ENCODE data around the gene SGSM1. TPM values are rescaled to one million over a fixed set of nuclear protein-coding genes. Genes with fewer than 3 reads are reported as not detected.

The SGSM1 gene
- total and polyA plus RNA-seq, 2 of the 4 experiments (the other 2 are of a cell fraction), result not detected

- ATAC-seq (ENCODE audit: low read depth), result no peak
- Histone ChIP-seq H3K56ac (ENCODE audit: extremely low read depth, insufficient read depth, low read length) (no peak overlapping the region), H3K79me1 (ENCODE audit: low read depth in 1 of 2, low read length in 2 of 2) (no peaks in the 10 kb centered on the region), H3K4me1 (ENCODE audit: control insufficient read depth, insufficient read depth, low read length) (peaks cover 2% of the 10 kb centered on the region; the same call in 1 of the 2 replicates), H3K9ac (ENCODE audit: low read depth, low read length) (no peak overlapping the region), H4K8ac (ENCODE audit: low read depth in 2 of 2, low read length in 2 of 2) (no peak overlapping the region), H3K4me2 (ENCODE audit: low read depth, low read length) (no peak overlapping the region), H3K9me1 (ENCODE audit: insufficient read depth, low read length) (no peaks in the 10 kb centered on the region; the same call in 1 of the 2 replicates), H2BK15ac (ENCODE audit: low read depth, low read length) (peak overlapping the region; percentile 67; the same call in 2 of the 3 replicates), H3K4me3 (ENCODE audit: insufficient read depth, low read depth, low read length) (no peak overlapping the region), H3K27ac (ENCODE audit: insufficient read depth, low read length) (no peak overlapping the region), H3K23ac (ENCODE audit: low read depth, low read length) (no peak overlapping the region), H2AK9ac (replicated peaks; ENCODE audit: low read depth, low read length, poor library complexity) (no peak overlapping the region), H3K27me3 (ENCODE audit: control insufficient read depth, insufficient read depth, low read length) (peaks cover 8% of the 10 kb centered on the region; the same call in 1 of the 2 replicates), H3K9me3 (ENCODE audit: control insufficient read depth, insufficient read depth, low read length) (no peaks in the 10 kb centered on the region), H4K20me1 (ENCODE audit: insufficient read depth, low read length) (no peaks in the 10 kb centered on the region), H3K36me3 (ENCODE audit: control insufficient read depth, insufficient read depth, low read length) (no peaks in the 10 kb centered on the region), H3K4ac (ENCODE audit: low read depth, low read length) (no peak overlapping the region), H2BK20ac (ENCODE audit: low read depth, low read length) (no peak overlapping the region), H3K14ac (replicated peaks; ENCODE audit: low read depth, low read length) (no peak overlapping the region), H2AFZ (replicated peaks; ENCODE audit: low read length, poor library complexity) (peak overlapping the region; percentile 36), H4K5ac (ENCODE audit: low read depth, low read length) (no peak overlapping the region), H2AK5ac (ENCODE audit: low read depth, low read length) (no peak overlapping the region), H3K18ac (ENCODE audit: low read depth, low read length) (no peak overlapping the region), H4K91ac (ENCODE audit: insufficient read depth, low read depth, low read length) (no peak overlapping the region; the same call in 1 of the 2 replicates), H2BK120ac (ENCODE audit: low read depth, low read length) (no peak overlapping the region), H2BK5ac (ENCODE audit: low read depth, low read length, poor library complexity, severe bottlenecking) (no peak overlapping the region)
- in situ Hi-C loops (cut with MboI; ENCODE audit: low sequenced_read_pairs) (no loop called here), dilution Hi-C loops (cut with HindIII; ENCODE audit: low sequenced_read_pairs, unreplicated experiment) (no loop called here), intact Hi-C loops (cut with micrococcal nuclease) (no loop called here)
- ChIA-PET POLR2A (ENCODE audit: unreplicated experiment) (no interaction called here), CTCF (interaction anchor here (1.2 to 1.4 kb wide), 2 partner anchors 12 to 90 kb away, joined by 4 read pairs; no protein-coding TSS in a partner anchor)
- WGBS, 2 experiments (ENCODE audit: extremely low coverage in 2 of 2, insufficient read length in 1 of 2), result no CpG with 5 or more reads among the region's 6 CpGs
- BruUV-seq (replicated peaks), result no TSS peak
- DNase-seq, result no peak
- TF ChIP-seq CEBPB (IDR thresholded peaks at IDR 0.05; ENCODE audit: low read depth, low read length), result no peak
- no peak for TF ChIP-seq ELK1 (IDR thresholded peaks at IDR 0.05; ENCODE audit: borderline replicate concordance, low read depth, low read length)
- no peak for TF ChIP-seq MAZ (IDR thresholded peaks at IDR 0.05; ENCODE audit: borderline replicate concordance, low read depth, low read length)
- TF ChIP-seq FOS (IDR thresholded peaks at IDR 0.05; ENCODE audit: low read depth, low read length), result no peak
- no peak for TF ChIP-seq USF2 (IDR thresholded peaks at IDR 0.05; ENCODE audit: low read depth, low read length)
- no peak for TF ChIP-seq BHLHE40 (IDR thresholded peaks at IDR 0.05; ENCODE audit: low read depth, low read length)
- no peak for TF ChIP-seq RAD21 (IDR thresholded peaks at IDR 0.05; ENCODE audit: low read length)
- TF ChIP-seq MXI1 (IDR thresholded peaks at IDR 0.05; ENCODE audit: borderline replicate concordance, low read depth, low read length), result no peak
- no peak for TF ChIP-seq RCOR1 (IDR thresholded peaks at IDR 0.05; ENCODE audit: insufficient replicate concordance, low read length)
- TF ChIP-seq MAFK (IDR thresholded peaks at IDR 0.05; ENCODE audit: low read depth, low read length), result no peak
- TF ChIP-seq SMC3 (IDR thresholded peaks at IDR 0.05; ENCODE audit: low read depth, low read length), result no peak
- TF ChIP-seq CHD1 (IDR thresholded peaks at IDR 0.05; ENCODE audit: low read depth, low read length), result no peak
These were observed 46.2 kb upstream of the SGSM1 start for GRCh38 chr22:24759765-24760164.

Data from IMR-90 (cell line).